GM23338 (cell line): ENCODE results near the gene GADL1. TPM values are rescaled to one million over a fixed set of nuclear protein-coding genes. Genes with fewer than 3 reads are reported as not detected.

Experiments
- ATAC-seq: fragments of 200-7000 bp; cut with Tn5 transposase; 3 replicates; pipeline ENCODE4 v1.9.1; 2020
- DNase-seq: peaks from one replicate; pipeline ENCODE4 v3.0.0-alpha.2; 2015; ENCODE audit warnings: low spot score
- H2AFZ ChIP-seq: fragments of 200-600 bp; sonication (generic); 2 replicates; pipeline ENCODE4 v1.8.0; 2016; ENCODE audit warnings: antibody characterized with exemption, mild to moderate bottlenecking, moderate library complexity
- H3F3A ChIP-seq: fragments of 200-600 bp; sonication (generic); replicated peaks from 2 replicates; pipeline ENCODE4 v1.8.0; 2017; ENCODE audit warnings: antibody characterized with exemption, mixed run types, low read depth
- H3K27ac ChIP-seq: fragments of 200-600 bp; sonication (generic); 2 replicates; pipeline ENCODE4 v1.6.1; 2016; ENCODE audit warnings: low read depth
- H3K27me3 ChIP-seq: fragments of 200-600 bp; sonication (generic); 2 replicates; pipeline ENCODE4 v1.8.0; 2016; ENCODE audit warnings: mild to moderate bottlenecking, mixed run types, moderate library complexity; ENCODE audit not compliant: insufficient read depth
- H3K36me3 ChIP-seq: fragments of 200-600 bp; sonication (generic); 2 replicates; pipeline ENCODE4 v1.8.0; 2016; ENCODE audit warnings: mild to moderate bottlenecking; ENCODE audit not compliant: insufficient read depth
- H3K4me1 ChIP-seq: fragments of 200-600 bp; sonication (generic); 2 replicates; pipeline ENCODE4 v1.8.0; 2016; ENCODE audit warnings: mild to moderate bottlenecking, moderate library complexity; ENCODE audit not compliant: insufficient read depth
- H3K4me2 ChIP-seq: fragments of 200-600 bp; sonication (generic); 2 replicates; pipeline ENCODE4 v1.7.1; 2017; ENCODE audit warnings: mixed run types
- H3K4me3 ChIP-seq: fragments of 200-600 bp; sonication (generic); 2 replicates; pipeline ENCODE4 v1.6.1; 2016; ENCODE audit warnings: mixed run types
- H3K79me2 ChIP-seq: fragments of 200-600 bp; sonication (generic); replicated peaks from 2 replicates; pipeline ENCODE4 v1.8.0; 2017; ENCODE audit warnings: mild to moderate bottlenecking; ENCODE audit not compliant: insufficient read depth
- H3K9me2 ChIP-seq: fragments of 200-600 bp; sonication (generic); 2 replicates; pipeline ENCODE4 v1.8.0; 2017; ENCODE audit not compliant: insufficient read depth
- H4K20me1 ChIP-seq: fragments of 200-600 bp; sonication (generic); replicated peaks from 2 replicates; pipeline ENCODE4 v1.8.0; 2017; ENCODE audit warnings: mild to moderate bottlenecking; ENCODE audit not compliant: insufficient read depth
- H3K27ac Mint-ChIP-seq: 2 replicates; pipeline ENCODE4 v1.8.0; 2020; ENCODE audit warnings: inconsistent platforms, mild to moderate bottlenecking, moderate library complexity, mixed read lengths
- H3K27me3 Mint-ChIP-seq: 3 replicates; pipeline ENCODE4 v1.8.0; 2022; ENCODE audit warnings: low read depth, mild to moderate bottlenecking, moderate library complexity, mixed read lengths, inconsistent platforms; ENCODE audit not compliant: insufficient read depth, poor library complexity
- H3K36me3 Mint-ChIP-seq: 3 replicates; pipeline ENCODE4 v1.8.0; 2021; ENCODE audit warnings: low read depth, mild to moderate bottlenecking, inconsistent platforms, moderate library complexity, mixed read lengths
- H3K4me1 Mint-ChIP-seq: 3 replicates; pipeline ENCODE4 v1.8.0; 2020; ENCODE audit warnings: mild to moderate bottlenecking, inconsistent platforms, mixed read lengths
- H3K4me3 Mint-ChIP-seq: 3 replicates; pipeline ENCODE4 v1.8.0; 2021; ENCODE audit warnings: moderate library complexity, mild to moderate bottlenecking, inconsistent platforms, mixed read lengths
- H3K9me3 Mint-ChIP-seq: 3 replicates; pipeline ENCODE4 v1.8.0; 2020; ENCODE audit warnings: moderate library complexity, mild to moderate bottlenecking, inconsistent platforms, mixed read lengths
- CREB1 ChIP-seq: fragments of 250-450 bp; sonication (Bioruptor Pico); IDR thresholded peaks from 2 replicates; pipeline ENCODE4 v1.5.0; 2020; ENCODE audit warnings: low read depth, mild to moderate bottlenecking, moderate library complexity
- CTCF ChIP-seq, 2 experiments: fragments of 200-600 bp in 1 of 2; sonication (generic) in 1 of 2; conservative IDR thresholded peaks; 2 replicates each; pipeline versions ENCODE4 v1.5.1 to v1.6.1; 2016 to 2017; ENCODE audit warnings: antibody characterized with exemption in 2 of 2, low read depth in 2 of 2, mild to moderate bottlenecking in 2 of 2, moderate library complexity in 1 of 2
- ETS1 ChIP-seq: IDR thresholded peaks from 2 replicates; pipeline ENCODE4 v1.6.1; 2016; ENCODE audit warnings: antibody characterized with exemption
- EZH2 ChIP-seq: fragments of 200-600 bp; sonication (generic); IDR thresholded peaks from one replicate; pipeline ENCODE4 v1.8.0; 2017; ENCODE audit warnings: antibody characterized with exemption, mild to moderate bottlenecking, low read depth; ENCODE audit not compliant: unreplicated experiment
- EZH2phosphoT487 ChIP-seq: fragments of 200-600 bp; sonication (generic); IDR thresholded peaks from one replicate; pipeline ENCODE4 v1.8.1; 2018; ENCODE audit warnings: antibody characterized with exemption; ENCODE audit not compliant: unreplicated experiment
- JUNB ChIP-seq: IDR thresholded peaks from one replicate; pipeline ENCODE4 v1.6.1; 2016; ENCODE audit warnings: antibody characterized with exemption; ENCODE audit not compliant: unreplicated experiment
- NANOG ChIP-seq: IDR thresholded peaks from 2 replicates; pipeline ENCODE4 v1.6.1; 2016; ENCODE audit warnings: antibody characterized with exemption, borderline replicate concordance
- POLR2AphosphoS5 ChIP-seq: IDR thresholded peaks from 2 replicates; pipeline ENCODE4 v1.6.1; 2016; ENCODE audit warnings: antibody characterized with exemption, low read depth
- REST ChIP-seq: IDR thresholded peaks from one replicate; pipeline ENCODE4 v1.6.1; 2018; ENCODE audit warnings: antibody characterized with exemption; ENCODE audit not compliant: unreplicated experiment
- STAT1 ChIP-seq: IDR thresholded peaks from one replicate; pipeline ENCODE4 v1.6.1; 2016; ENCODE audit warnings: antibody characterized with exemption; ENCODE audit not compliant: unreplicated experiment
- ZNF114 ChIP-seq: fragments of 250-450 bp; sonication (Bioruptor Pico); IDR thresholded peaks from 2 replicates; pipeline ENCODE4 v1.5.0; 2020; ENCODE audit warnings: mild to moderate bottlenecking, moderate library complexity
- ZNF331 ChIP-seq: fragments of 250-450 bp; sonication (Bioruptor Pico); IDR thresholded peaks from 2 replicates; pipeline ENCODE4 v1.5.0; 2020; ENCODE audit warnings: low read depth, mild to moderate bottlenecking, moderate library complexity
- ZNF462 ChIP-seq: fragments of 250-450 bp; sonication (Bioruptor Pico); IDR thresholded peaks from 2 replicates; pipeline ENCODE4 v1.5.0; 2020; ENCODE audit warnings: mild to moderate bottlenecking, moderate library complexity
- polyA plus RNA-seq: library from polyadenylated mRNA; unstranded; fragments of >200 nt; fragmentation: Nextera tagmentation; extraction: Ambion mirVana; gene quantifications from 2 replicates; pipeline ENCODE4 v1.2.1, GENCODE V29; 2016
- total RNA-seq: library from RNA; depleted of rRNA; stranded (reverse); fragments of >200 nt; shearing (Covaris generic); gene quantifications from 2 replicates; pipeline ENCODE4 v1.2.3, GENCODE V29; 2014

GADL1 gene
- total and polyA plus RNA-seq, 2 experiments from 2014 or later = 0.35 to 0.50 TPM

- Histone ChIP-seq H3K9me2 (0 out of 2 replicates have a peak, but pooled peaks cover 5% of the 10 kb centered on the region), H2AFZ (no peak overlapping the region), H3K4me2 (peak overlapping the region; percentile 44; the same call in 1 of the 2 replicates), H3K27ac (peak overlapping the region; percentile 59; the same call in 1 of the 2 replicates), H3K27me3 (no peaks in the 10 kb centered on the region), H4K20me1 (no peaks in the 10 kb centered on the region), H3K4me3 (no peak overlapping the region), H3F3A (no peaks in the 10 kb centered on the region), H3K79me2 (0 out of 2 replicates have a peak, but pooled peaks cover 14% of the 10 kb centered on the region), H3K36me3 (peaks cover 13% of the 10 kb centered on the region), H3K4me1 (peaks cover 12% of the 10 kb centered on the region)
- no peak for TF ChIP-seq ZNF331 (CRISPR knock-in tag)
- no peak for TF ChIP-seq ZNF114
- TF ChIP-seq ZNF462 = no peak
- TF ChIP-seq STAT1 = no peak
- TF ChIP-seq POLR2AphosphoS5 = no peak
- no peak for TF ChIP-seq EZH2
- TF ChIP-seq JUNB = no peak
- TF ChIP-seq ETS1 = no peak
- TF ChIP-seq REST = no peak
- TF ChIP-seq CREB1 (CRISPR knock-in tag) = no peak
- no peak for TF ChIP-seq CTCF (conservative IDR thresholded peaks at IDR 0.05; ENCODE audit: low read depth in 2 of 2)
- TF ChIP-seq EZH2phosphoT487 = no peak
- no peak for TF ChIP-seq NANOG
- ATAC-seq (peak; percentile 87), DNase-seq (no peak)
- Mint-ChIP-seq H3K4me1 (peaks cover 34% of the 10 kb centered on the region), H3K27me3 (peaks cover 2% of the 10 kb centered on the region), H3K9me3 (no peaks in the 10 kb centered on the region), H3K4me3 (no peak overlapping the region), H3K36me3 (peaks cover 21% of the 10 kb centered on the region; the same call in 2 of the 3 replicates), H3K27ac (peak overlapping the region; percentile 70; the same call in 1 of the 2 replicates)
Measured at GRCh38 chr3:30680789-30681648, 213.4 kb downstream of the GADL1 start.
